Uterine smooth muscle cell (primary cell): ENCODE data around the gene NLRP9. TPM values are rescaled to one million over a fixed set of nuclear protein-coding genes. Genes with fewer than 3 reads are reported as not detected.

Experiments used
- total RNA-seq: library from RNA; depleted of rRNA; stranded (reverse); fragments of >200 nt; gene quantifications from 2 replicates; pipeline ENCODE4 v1.2.3, GENCODE V29; 2014

NLRP9 gene
- total RNA-seq: not detected in 2 replicates

DNA sequence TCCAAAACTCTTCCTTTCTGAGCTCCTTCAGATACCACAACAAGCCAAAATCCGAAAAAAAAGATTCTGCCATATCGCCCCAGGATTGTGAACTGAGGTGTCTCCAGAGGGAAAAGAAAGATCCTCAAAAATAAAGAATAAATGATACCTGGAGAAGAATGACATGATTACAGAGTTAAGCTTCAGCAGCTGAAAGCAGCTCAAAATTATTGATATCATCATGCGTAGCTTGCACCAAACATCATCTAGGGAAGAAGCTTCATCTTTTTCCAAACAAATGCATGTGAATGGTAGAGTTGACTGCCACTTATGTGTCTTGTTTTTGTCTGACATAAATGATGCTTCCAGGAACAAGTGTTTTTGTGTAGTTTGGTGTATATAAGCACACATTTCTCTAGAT, at the start of gene NLRP9:
Gene NLRP9, minus strand, starts transcription at position 101 of the 400 bp plus-strand sequence. Its CDS starts 28 bp downstream, at position 73.

DNA sequence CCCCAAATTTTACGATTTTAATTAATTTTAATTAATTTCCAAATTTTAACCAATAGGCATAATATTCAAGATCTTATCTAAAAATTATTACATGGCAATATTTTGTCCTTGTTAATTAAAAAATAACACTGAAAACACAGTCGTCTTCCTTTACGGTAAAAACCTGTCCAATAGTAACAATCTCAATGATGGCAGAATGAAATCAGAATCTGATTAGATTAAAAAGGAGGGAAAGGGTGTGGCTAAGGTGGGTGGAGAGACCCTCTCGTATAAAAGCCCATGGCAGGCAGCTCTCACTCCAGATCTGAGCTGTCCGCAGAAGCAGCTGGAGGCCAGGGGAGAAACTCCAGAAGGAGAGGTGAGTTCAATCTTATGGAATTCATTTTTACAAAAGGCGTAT, 30.6 kb upstream of the NLRP9 start, which contains the start of gene RFPL4AL1:
Gene RFPL4AL1, plus strand, starts transcription at position 301 of the 400 bp plus-strand sequence. CDS start 2,687 bp downstream, outside the sequence.

DNA sequence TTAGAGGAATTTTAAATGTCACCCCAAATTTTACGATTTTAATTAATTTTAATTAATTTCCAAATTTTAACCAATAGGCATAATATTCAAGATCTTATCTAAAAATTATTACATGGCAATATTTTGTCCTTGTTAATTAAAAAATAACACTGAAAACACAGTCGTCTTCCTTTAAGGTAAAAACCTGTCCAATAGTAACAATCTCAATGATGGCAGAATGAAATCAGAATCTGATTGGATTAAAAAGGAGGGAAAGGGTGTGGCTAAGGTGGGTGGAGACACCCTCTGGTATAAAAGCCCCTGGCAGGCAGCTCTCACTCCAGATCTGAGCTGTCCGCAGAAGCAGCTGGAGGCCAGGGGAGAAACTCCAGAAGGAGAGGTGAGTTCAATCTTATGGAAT, 20.6 kb upstream of the NLRP9 start, which contains the start of gene RFPL4A:
Gene RFPL4A, plus strand, starts transcription at position 301 of the 400 bp plus-strand sequence. CDS start 2,704 bp downstream, outside the sequence.

DNA sequence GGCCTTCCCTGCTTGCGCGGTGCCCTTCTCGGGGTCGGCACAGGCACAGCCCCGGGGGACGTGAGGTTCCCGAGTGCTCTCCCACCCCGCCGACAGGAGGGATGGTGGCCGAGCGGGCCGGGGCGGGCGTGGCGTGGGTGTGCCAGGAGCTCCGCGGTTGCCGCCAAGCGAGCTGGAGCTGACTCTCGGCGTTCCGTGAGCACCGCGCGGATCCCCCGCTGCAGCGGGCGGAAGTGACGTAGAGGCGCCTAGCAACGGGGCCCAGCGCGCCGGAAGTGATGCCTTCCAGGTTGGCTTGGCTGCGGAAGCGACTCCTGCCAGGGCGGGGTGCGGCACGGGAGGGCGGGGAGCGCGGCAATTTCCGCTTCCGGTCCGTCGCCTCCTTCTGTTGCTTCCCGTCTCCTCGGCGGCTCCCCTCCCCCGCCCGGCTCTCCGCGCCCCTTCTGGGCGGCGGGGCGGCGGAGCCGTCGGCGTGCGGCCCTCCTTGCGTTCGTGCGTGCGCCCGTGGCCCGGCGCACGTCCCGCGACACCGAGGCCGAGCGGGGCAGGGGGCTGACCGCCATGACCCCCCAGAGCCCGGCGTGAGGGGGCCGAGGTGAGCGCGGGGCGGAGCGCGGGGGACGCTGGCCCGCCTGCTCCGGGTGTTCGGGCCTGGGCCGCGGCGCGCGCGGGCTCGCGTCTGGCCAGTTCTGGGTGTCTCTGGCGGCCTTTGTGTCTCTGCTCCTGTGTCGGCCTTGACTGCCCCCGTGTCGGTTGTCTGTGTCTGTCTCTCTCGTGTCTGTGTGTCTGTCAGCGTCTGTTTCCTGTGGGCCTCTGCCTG, 63.2 kb downstream of the NLRP9 start, which contains the start of gene EPN1:
Gene EPN1, plus strand, starts transcription at position 386 of the 820 bp plus-strand sequence. CDS start 3,402 bp downstream, outside the sequence.

Other genes with a start within 250 kb of the NLRP9 start
- 22.4 and 38.0 TPM in 2 replicates for gene SSC5D, start 250.0 kb downstream of the NLRP9 start, total RNA-seq
- gene SBK2, start 201.3 kb downstream of the NLRP9 start, total RNA-seq: 0.11 and 1.5 TPM in 2 replicates
- gene SBK3, start 192.9 kb downstream of the NLRP9 start, total RNA-seq: 0.12 TPM in 1 of 2 replicates, not detected in the other
- 3.8 and 5.9 TPM in 2 replicates for gene ZNF579, start 157.6 kb downstream of the NLRP9 start, total RNA-seq
- 2.7 and 3.0 TPM in 2 replicates for gene FIZ1, start 138.9 kb downstream of the NLRP9 start, total RNA-seq
- gene ZNF524, start 138.1 kb downstream of the NLRP9 start, total RNA-seq: 7.7 and 9.9 TPM in 2 replicates
- 1.00 and 1.2 TPM in 2 replicates for gene ZNF865, start 132.8 kb downstream of the NLRP9 start, total RNA-seq
- 4.4 and 5.4 TPM in 2 replicates for gene ZNF784, start 113.8 kb downstream of the NLRP9 start, total RNA-seq
- 4.1 and 4.2 TPM in 2 replicates for gene ZNF580, start 97.4 kb downstream of the NLRP9 start, total RNA-seq
- 12.3 and 22.5 TPM in 2 replicates for gene ZNF581, start 94.8 kb downstream of the NLRP9 start, total RNA-seq
- 2.5 and 8.5 TPM in 2 replicates for gene CCDC106, start 90.2 kb downstream of the NLRP9 start, total RNA-seq
- gene U2AF2, start 83.4 kb downstream of the NLRP9 start, total RNA-seq: 117 and 168 TPM in 2 replicates
- gene EPN1, start 63.2 kb downstream of the NLRP9 start, total RNA-seq: 79.4 and 112 TPM in 2 replicates
- not detected in 2 replicates for gene RFPL4A, start 20.7 kb upstream of the NLRP9 start, total RNA-seq
- gene RFPL4AL1, start 30.7 kb upstream of the NLRP9 start, total RNA-seq: not detected in 2 replicates
- not detected in 2 replicates for gene NLRP11, start 93.6 kb upstream of the NLRP9 start, total RNA-seq
- not detected in 2 replicates for gene NLRP4, start 98.1 kb upstream of the NLRP9 start, total RNA-seq
- gene NLRP13, start 193.9 kb upstream of the NLRP9 start, total RNA-seq: not detected in 2 replicates
- not detected in 2 replicates for gene NLRP8, start 209.4 kb upstream of the NLRP9 start, total RNA-seq
- gene NLRP5, start 248.4 kb upstream of the NLRP9 start, total RNA-seq: not detected in 2 replicates